Midbrain (tissue), 1 donor: ENCODE data around the gene OXNAD1.

Experiments used
- DNase-seq: peaks from one replicate; lab custom pipeline; 2025; lab: John Stamatoyannopoulos, UW

Gene OXNAD1

GRCh38 chr3:16279010-16279801 is 14.2 kb downstream of the OXNAD1 start:
- no peak for DNase-seq

- DNase-seq = no peak
Observed at GRCh38 chr3:16280671-16281070, 15.7 kb downstream of the OXNAD1 start.

GRCh38 chr3:16284633-16285032 is 19.6 kb downstream of the OXNAD1 start:
- no peak for DNase-seq

GRCh38 chr3:16286161-16286560 is 21.1 kb downstream of the OXNAD1 start:
- no peak for DNase-seq

- no peak for DNase-seq
Observed at GRCh38 chr3:16286751-16287543, 21.9 kb downstream of the OXNAD1 start.

GRCh38 chr3:16288664-16289063 is 23.7 kb downstream of the OXNAD1 start:
- no peak for DNase-seq

- no peak for DNase-seq
Observed at GRCh38 chr3:16289144-16289889, 24.3 kb downstream of the OXNAD1 start.

GRCh38 chr3:16290007-16290826 is 25.2 kb downstream of the OXNAD1 start:
- peak; percentile 55 for DNase-seq

- DNase-seq = no peak
Observed at GRCh38 chr3:16290827-16291196, 25.8 kb downstream of the OXNAD1 start.

GRCh38 chr3:16294844-16295243 is 29.8 kb downstream of the OXNAD1 start:
- DNase-seq = no peak

GRCh38 chr3:16295298-16295890 is 30.4 kb downstream of the OXNAD1 start:
- DNase-seq = no peak

GRCh38 chr3:16297997-16298885 is 33.2 kb downstream of the OXNAD1 start:
- no peak for DNase-seq

- no peak for DNase-seq
Observed at GRCh38 chr3:16298891-16299290, 33.9 kb downstream of the OXNAD1 start.

- DNase-seq = no peak
Observed at GRCh38 chr3:16299746-16300145, 34.7 kb downstream of the OXNAD1 start.

GRCh38 chr3:16300307-16300706 is 35.3 kb downstream of the OXNAD1 start:
- no peak for DNase-seq

GRCh38 chr3:16300881-16301359 is 35.9 kb downstream of the OXNAD1 start:
- DNase-seq = no peak

GRCh38 chr3:16301507-16301906 is 36.5 kb downstream of the OXNAD1 start:
- DNase-seq = no peak

- DNase-seq = peak; percentile 11
Observed at GRCh38 chr3:16302082-16302631, 37.1 kb downstream of the OXNAD1 start.

- no peak for DNase-seq
Observed at GRCh38 chr3:16303037-16303575, 38.1 kb downstream of the OXNAD1 start.
